C4-2B (cell line): ENCODE results near the gene ZNF680.
"Not testable (repeated sequence)": the region's sequence is repeated elsewhere in the genome, so short reads cannot be mapped to it uniquely, and the experiment has no call there.

Experiments used
- H3K27ac ChIP-seq: fragments of 450-650 bp; 2 replicates; pipeline ENCODE4 v1.5.1; 2017
- ZFX ChIP-seq: fragments of 450-650 bp; IDR thresholded peaks from 2 replicates; pipeline ENCODE4 v1.6.1; 2017
- TF ChIP-seq, protein P1 (sequence below): fragments of 450-650 bp; conservative IDR thresholded peaks from 2 replicates; pipeline ENCODE4 v1.5.1; 2017; ENCODE audit warnings: mild to moderate bottlenecking

ZNF680 gene

DNA sequence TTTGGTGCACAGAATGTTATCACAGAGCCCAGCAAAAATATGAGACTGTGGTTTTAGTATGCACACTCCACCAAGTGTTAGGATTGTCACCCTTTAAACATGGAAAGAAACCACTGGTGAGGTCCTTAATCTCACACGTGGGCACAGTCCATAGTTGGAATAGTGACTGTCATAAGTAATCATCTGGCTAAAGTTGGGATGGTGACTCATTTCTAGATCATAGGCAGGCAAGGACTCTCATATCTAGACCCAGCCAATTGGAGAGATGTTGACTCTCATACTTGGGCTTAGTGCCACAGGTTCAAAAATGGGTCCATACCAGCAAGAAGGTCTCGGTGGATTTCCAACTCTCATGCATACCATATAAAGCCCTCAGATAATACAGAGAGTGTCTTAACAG lies 39.6 kb upstream of the ZNF680 start:
- TF ChIP-seq, protein P1, sequence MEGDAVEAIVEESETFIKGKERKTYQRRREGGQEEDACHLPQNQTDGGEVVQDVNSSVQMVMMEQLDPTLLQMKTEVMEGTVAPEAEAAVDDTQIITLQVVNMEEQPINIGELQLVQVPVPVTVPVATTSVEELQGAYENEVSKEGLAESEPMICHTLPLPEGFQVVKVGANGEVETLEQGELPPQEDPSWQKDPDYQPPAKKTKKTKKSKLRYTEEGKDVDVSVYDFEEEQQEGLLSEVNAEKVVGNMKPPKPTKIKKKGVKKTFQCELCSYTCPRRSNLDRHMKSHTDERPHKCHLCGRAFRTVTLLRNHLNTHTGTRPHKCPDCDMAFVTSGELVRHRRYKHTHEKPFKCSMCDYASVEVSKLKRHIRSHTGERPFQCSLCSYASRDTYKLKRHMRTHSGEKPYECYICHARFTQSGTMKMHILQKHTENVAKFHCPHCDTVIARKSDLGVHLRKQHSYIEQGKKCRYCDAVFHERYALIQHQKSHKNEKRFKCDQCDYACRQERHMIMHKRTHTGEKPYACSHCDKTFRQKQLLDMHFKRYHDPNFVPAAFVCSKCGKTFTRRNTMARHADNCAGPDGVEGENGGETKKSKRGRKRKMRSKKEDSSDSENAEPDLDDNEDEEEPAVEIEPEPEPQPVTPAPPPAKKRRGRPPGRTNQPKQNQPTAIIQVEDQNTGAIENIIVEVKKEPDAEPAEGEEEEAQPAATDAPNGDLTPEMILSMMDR, result no peak
- TF ChIP-seq ZFX, result no peak
- no peak overlapping the region for H3K27ac ChIP-seq

DNA sequence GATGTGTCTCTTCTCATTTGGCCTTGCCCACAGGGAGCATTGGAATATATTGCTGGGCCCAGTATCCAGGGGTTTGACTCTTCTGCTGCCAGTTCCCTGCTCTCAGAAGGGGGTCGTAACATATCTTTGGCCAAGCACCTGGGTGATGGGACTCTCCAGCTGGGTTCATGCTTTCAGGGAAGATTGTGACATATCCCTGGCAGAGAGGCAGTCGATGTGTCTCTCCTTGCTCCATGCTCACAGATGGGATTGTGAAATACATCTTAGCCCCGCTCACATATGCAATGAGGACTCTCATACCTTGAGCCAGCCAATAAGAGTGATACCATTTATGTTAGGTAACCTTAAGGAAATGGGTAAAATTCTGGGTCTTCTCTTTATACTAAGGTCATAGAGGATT lies 39.2 kb upstream of the ZNF680 start:
- TF ChIP-seq ZFX, result no peak
- TF ChIP-seq, protein P1, result no peak
- H3K27ac ChIP-seq, result no peak overlapping the region

DNA sequence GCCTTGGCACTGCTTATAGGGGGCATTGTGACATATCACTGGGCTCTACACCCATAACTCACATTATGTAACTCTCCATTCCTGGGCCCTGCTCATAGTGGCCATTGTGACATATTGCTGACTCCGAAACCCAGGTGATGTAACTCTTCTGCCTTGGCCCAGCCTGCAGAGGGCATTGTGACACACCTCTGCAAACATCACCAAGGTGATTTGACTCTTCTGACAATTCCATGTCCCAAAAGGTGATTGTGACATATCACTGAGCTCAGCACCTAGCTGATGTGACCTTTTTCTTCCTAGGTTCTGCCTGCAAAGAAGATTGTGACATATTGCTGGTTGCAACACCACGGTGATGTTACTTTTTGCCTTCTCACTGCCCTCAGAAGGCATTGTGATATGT lies 36.5 kb upstream of the ZNF680 start:
- H3K27ac ChIP-seq, result no peak overlapping the region
- no peak for TF ChIP-seq ZFX
- TF ChIP-seq, protein P1, result no peak

DNA sequence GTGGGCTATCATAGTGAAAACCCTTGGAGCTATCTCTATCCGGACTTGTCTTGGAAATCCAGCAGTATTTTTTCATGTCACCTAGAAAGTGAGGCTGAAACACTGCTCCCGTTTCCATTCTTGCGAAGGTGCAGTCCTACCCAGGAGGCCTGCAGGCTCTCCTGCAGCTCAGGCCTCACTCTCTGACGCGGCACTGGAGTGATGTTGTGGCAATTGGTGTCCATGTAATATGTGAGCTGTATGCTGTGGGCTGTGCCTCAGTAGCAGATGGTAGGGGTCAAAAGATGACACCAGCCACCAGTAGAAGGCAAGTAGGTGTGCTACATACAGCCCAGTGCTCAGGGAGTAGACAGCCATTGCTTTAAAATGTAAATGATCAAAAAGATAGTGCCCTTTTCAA lies 28.1 kb upstream of the ZNF680 start:
- no peak overlapping the region for H3K27ac ChIP-seq
- TF ChIP-seq ZFX, result no peak
- TF ChIP-seq, protein P1, result no peak

DNA sequence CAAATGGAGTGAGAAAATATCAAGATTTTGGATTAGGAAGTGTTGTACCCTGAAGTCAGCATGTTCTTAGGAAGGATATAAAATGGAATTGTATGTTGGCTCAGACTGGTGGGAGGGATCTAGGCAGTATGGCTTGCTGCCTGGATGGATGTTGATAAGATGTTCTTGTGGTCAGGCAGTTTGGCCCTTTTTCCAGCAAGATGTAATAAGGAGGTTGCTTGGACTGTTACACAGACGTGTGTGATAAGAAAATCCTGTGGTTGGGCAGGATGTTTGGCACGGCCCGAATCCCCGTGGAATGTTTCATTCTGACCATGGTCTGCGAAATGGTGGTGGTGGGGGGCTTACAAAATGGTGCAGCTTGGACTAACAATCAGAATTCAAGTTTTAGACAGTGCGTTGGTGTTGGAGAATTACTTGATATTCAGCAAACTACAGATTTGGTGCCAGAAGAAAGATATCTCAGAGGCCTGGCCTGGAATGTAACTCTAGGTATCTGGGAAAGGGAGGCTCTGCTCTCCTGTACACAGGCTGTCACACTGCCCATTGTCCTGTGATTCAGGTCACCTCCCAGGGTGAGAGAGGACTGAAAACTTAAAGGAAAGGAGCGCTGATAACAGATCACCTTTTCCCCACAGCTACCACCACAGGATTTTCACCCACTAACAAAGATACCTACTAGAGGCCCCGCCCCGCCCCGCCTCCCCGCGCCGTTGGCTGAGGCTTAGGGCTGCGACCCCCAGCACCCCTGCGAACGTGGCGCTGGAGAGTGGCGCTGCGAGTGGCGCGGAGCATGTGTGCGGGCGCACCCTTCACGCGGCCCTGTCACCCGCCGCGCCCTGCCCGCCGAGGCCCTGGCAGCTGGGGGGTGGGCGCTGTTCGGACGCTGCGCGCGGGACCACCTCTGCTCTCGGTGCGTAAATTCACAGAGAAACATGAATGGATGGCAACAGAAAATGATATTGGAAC lies 19.3 kb upstream of the ZNF680 start:
- no peak overlapping the region for H3K27ac ChIP-seq
- TF ChIP-seq, protein P1, result no peak
- no peak for TF ChIP-seq ZFX

DNA sequence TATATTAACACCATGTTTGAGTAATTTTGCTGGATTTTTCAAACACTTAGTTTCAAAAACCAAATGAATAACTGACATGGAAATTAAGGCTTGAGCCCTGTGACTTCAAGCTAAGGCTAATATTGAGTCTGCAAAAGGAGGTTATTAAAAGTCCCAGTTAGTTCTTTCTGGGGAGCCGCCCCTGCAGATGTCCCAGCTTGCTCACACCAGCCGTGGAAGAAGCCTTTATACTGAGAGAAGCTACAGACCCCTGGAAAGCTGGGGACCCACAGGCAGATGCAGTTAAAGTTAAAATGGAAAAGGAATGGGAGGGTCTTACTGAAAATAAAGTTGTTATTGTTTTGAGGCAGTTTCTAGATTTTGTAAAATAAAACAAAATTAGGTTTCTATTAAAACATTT lies 18.5 kb upstream of the ZNF680 start:
- no peak for TF ChIP-seq ZFX
- TF ChIP-seq, protein P1, result no peak
- H3K27ac ChIP-seq, result no peak overlapping the region

DNA sequence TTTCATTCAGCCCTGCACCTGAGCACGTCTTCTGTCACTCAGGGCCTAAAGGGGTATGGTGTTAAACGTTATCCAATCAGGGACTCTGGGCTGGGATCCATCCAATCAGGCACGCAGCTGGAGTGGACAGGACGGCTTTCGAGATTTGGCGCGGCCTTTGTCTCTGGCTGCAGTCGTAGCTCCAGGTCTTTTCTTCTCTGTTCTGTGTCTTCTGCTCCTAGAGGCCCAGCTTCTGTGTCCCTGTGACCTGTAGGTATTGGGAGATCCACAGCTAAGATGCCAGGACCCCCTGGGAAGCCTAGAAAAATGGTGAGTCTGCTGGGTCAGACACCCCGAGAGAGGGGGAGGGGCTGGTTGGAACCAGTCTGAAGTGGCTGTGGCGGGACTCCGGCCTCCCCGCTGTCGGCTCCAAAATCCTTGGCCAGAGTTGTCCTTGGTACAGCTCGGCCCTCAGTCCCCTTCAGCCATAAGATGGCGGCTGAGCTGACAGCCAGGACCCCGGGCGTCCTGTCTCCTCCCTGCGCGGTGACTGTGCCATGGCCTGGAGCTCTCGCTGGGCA lies 11.7 kb upstream of the ZNF680 start:
- TF ChIP-seq ZFX, result no peak
- TF ChIP-seq, protein P1, result no peak
- no peak overlapping the region for H3K27ac ChIP-seq

DNA sequence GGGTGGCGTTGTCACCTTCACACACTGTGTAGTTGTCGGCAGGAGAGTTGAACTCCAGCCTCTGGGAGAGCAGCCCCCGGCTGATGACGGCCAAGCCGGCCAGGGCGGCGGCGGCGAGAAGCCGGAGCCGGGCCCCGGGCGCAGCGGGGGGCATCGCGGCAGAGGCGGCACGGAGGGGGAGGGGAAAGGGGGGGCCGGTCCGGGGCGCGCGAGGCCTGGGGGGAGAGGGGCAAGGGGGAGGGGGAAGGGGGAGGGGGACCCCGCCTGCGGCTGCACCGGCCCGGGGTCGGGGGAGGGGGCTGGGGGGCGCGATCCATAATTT lies 7.4 kb upstream of the ZNF680 start:
- H3K27ac ChIP-seq, result not testable (repeated sequence)

DNA sequence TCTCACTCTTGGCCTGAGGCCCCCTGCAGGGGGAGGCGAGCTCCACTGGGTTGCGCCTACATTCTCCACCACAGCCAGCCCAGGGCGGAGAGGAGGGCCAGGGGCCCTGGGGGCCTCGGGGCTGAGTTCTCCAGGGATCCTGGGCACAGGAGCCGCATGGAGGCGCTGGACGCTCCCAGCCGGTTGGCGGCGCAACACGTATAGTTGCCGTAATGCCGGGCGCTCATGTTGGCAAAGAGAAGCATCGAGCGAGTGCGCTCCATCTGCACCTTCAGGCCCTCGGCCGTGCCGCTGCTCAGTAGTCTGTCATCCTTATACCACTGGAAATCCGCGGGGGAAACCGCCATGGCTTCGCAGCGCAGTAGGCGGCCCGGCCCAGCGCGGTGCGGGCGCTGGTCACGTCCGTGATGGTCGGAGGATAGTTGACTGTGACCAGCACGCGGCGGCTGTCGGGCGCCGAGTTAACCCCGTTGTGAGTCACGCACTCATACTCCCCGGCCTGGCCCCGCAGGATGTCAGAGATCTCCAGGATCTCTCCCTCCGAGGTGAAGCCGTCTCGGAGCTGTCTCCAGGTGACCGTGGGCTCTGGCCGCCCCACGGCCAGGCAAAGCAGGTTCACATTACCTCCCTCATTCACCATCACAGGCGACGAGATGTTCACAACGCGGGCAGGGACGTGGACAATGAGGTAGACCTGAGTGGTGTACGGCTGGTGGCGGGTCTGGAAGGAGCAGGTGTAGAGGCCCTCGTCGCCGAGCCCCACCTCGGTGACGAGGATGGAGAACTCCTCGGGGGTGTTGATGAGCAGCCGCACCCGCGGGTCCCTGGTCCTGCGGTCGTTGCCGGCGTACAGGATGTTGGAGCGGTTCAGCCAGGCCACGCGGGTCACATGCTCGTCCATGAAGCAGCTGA lies 6.8 kb upstream of the ZNF680 start:
- H3K27ac ChIP-seq, result not testable (repeated sequence)
